Uterus (tissue), 2 donors: ENCODE measurements around the gene RMC1.

Experiments used
- POLR2A ChIP-seq, 2 donors: fragments of 450-650 bp; IDR thresholded peaks; one replicate each; pipeline ENCODE4 v1.6.1; 2016; ENCODE audit warnings: antibody characterized with exemption in 2 of 2, mild to moderate bottlenecking in 1 of 2, moderate library complexity in 1 of 2
- TF ChIP-seq, protein P1 (sequence below), 4 experiments: fragments of 200-600 bp in 2 of 4; fragments of 450-650 bp in 2 of 4; sonication (generic) in 2 of 4; IDR thresholded peaks; one replicate each; pipeline ENCODE4 v1.5.1; 2016 to 2019; ENCODE audit warnings: antibody characterized with exemption in 4 of 4, mild to moderate bottlenecking in 2 of 4, moderate library complexity in 1 of 4

DNA sequence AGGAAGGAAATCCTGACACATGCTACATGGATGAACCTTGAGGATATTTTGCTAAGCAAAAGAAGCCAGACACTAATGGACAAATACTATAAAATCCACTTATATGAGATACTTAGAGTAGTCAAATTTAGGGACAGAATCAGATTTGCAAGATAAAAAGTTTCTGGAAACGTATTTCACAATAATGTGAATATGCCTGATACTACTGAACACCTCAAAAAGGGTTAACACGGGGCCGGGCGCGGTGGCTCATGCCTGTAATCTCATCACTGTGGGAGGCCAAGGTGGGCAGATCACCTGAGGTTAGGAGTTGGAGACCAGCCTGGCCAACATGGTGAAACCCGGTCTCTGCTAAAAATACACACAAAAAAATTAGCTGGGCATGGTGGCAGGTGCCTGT lies 1.7 kb upstream of the RMC1 start:
- TF ChIP-seq, protein P1, sequence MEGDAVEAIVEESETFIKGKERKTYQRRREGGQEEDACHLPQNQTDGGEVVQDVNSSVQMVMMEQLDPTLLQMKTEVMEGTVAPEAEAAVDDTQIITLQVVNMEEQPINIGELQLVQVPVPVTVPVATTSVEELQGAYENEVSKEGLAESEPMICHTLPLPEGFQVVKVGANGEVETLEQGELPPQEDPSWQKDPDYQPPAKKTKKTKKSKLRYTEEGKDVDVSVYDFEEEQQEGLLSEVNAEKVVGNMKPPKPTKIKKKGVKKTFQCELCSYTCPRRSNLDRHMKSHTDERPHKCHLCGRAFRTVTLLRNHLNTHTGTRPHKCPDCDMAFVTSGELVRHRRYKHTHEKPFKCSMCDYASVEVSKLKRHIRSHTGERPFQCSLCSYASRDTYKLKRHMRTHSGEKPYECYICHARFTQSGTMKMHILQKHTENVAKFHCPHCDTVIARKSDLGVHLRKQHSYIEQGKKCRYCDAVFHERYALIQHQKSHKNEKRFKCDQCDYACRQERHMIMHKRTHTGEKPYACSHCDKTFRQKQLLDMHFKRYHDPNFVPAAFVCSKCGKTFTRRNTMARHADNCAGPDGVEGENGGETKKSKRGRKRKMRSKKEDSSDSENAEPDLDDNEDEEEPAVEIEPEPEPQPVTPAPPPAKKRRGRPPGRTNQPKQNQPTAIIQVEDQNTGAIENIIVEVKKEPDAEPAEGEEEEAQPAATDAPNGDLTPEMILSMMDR (IDR thresholded peaks at IDR 0.05), result no peak
- TF ChIP-seq POLR2A (IDR thresholded peaks at IDR 0.05), result no peak
